HG03460 (cell line): ENCODE data around the gene TBC1D22A.

Experiments
- ATAC-seq: cut with Tn5 transposase; IDR thresholded peaks from one replicate; pipeline ENCODE4 v1.9.1; 2021; ENCODE audit not compliant: unreplicated experiment

The TBC1D22A gene

GRCh38 chr22:47051441-47052071 is 289.1 kb downstream of the TBC1D22A start:
- ATAC-seq: no peak

- ATAC-seq: no peak
These were observed 290.0 kb downstream of the TBC1D22A start for GRCh38 chr22:47052236-47053012.

- no peak for ATAC-seq
These were observed 290.7 kb downstream of the TBC1D22A start for GRCh38 chr22:47053013-47053725.

GRCh38 chr22:47053726-47054141 is 291.3 kb downstream of the TBC1D22A start:
- no peak for ATAC-seq

- ATAC-seq: no peak
These were observed 292.0 kb downstream of the TBC1D22A start for GRCh38 chr22:47054231-47055072.

- ATAC-seq: no peak
These were observed 292.6 kb downstream of the TBC1D22A start for GRCh38 chr22:47055073-47055355.

GRCh38 chr22:47055461-47055860 is 293.0 kb downstream of the TBC1D22A start:
- no peak for ATAC-seq

- no peak for ATAC-seq
These were observed 293.5 kb downstream of the TBC1D22A start for GRCh38 chr22:47055921-47056320.

GRCh38 chr22:47056361-47056760 is 293.9 kb downstream of the TBC1D22A start:
- no peak for ATAC-seq

GRCh38 chr22:47056776-47057470 is 294.5 kb downstream of the TBC1D22A start:
- ATAC-seq: no peak

GRCh38 chr22:47057916-47058585 is 295.6 kb downstream of the TBC1D22A start:
- no peak for ATAC-seq

GRCh38 chr22:47059076-47059475 is 296.6 kb downstream of the TBC1D22A start:
- ATAC-seq: no peak

- no peak for ATAC-seq
These were observed 297.3 kb downstream of the TBC1D22A start for GRCh38 chr22:47059701-47060161.

- no peak for ATAC-seq
These were observed 298.3 kb downstream of the TBC1D22A start for GRCh38 chr22:47060718-47061117.

GRCh38 chr22:47061226-47061625 is 298.8 kb downstream of the TBC1D22A start:
- no peak for ATAC-seq

GRCh38 chr22:47062126-47062525 is 299.7 kb downstream of the TBC1D22A start:
- ATAC-seq: no peak

- ATAC-seq: no peak
These were observed 300.6 kb downstream of the TBC1D22A start for GRCh38 chr22:47063071-47063509.

- ATAC-seq: no peak
These were observed 301.2 kb downstream of the TBC1D22A start for GRCh38 chr22:47063606-47064005.

- ATAC-seq: no peak
These were observed 301.6 kb downstream of the TBC1D22A start for GRCh38 chr22:47064016-47064415.

- no peak for ATAC-seq
These were observed 302.0 kb downstream of the TBC1D22A start for GRCh38 chr22:47064416-47064815.
